GM23248 (cell line): ENCODE measurements around the gene SF3A2. TPM values are rescaled to one million over a fixed set of nuclear protein-coding genes. Genes with fewer than 3 reads are reported as not detected.

Source experiments
- DNase-seq: peaks from one replicate; pipeline ENCODE4 v3.0.0-alpha.2; 2015
- H2AFZ ChIP-seq: fragments of 200-600 bp; sonication (generic); 2 replicates; pipeline ENCODE4 v1.6.1; 2016; ENCODE audit warnings: antibody characterized with exemption
- H3F3A ChIP-seq: fragments of 200-600 bp; sonication (generic); 2 replicates; pipeline ENCODE4 v1.6.1; 2016; ENCODE audit warnings: mild to moderate bottlenecking, antibody characterized with exemption, mixed run types; ENCODE audit not compliant: insufficient read depth
- H3K27ac ChIP-seq: fragments of 200-600 bp; sonication (generic); 2 replicates; pipeline ENCODE4 v1.5.1; 2016; ENCODE audit warnings: mild to moderate bottlenecking
- H3K27me3 ChIP-seq: fragments of 200-600 bp; sonication (generic); replicated peaks from 2 replicates; pipeline ENCODE4 v1.6.1; 2016; ENCODE audit warnings: mild to moderate bottlenecking; ENCODE audit not compliant: insufficient read depth
- H3K36me3 ChIP-seq: fragments of 200-600 bp; sonication (generic); 2 replicates; pipeline ENCODE4 v1.6.1; 2016; ENCODE audit warnings: low read depth, mild to moderate bottlenecking
- H3K4me1 ChIP-seq: fragments of 200-600 bp; sonication (generic); 2 replicates; pipeline ENCODE4 v1.6.1; 2016; ENCODE audit warnings: mild to moderate bottlenecking; ENCODE audit not compliant: insufficient read depth
- H3K4me2 ChIP-seq: fragments of 200-600 bp; sonication (generic); one replicate; pipeline ENCODE4 v1.6.1; 2016; ENCODE audit warnings: mild to moderate bottlenecking; ENCODE audit not compliant: unreplicated experiment
- H3K4me3 ChIP-seq: fragments of 200-600 bp; sonication (generic); 2 replicates; pipeline ENCODE4 v1.5.1; 2016; ENCODE audit warnings: mild to moderate bottlenecking
- H3K79me2 ChIP-seq: fragments of 200-600 bp; sonication (generic); 2 replicates; pipeline ENCODE4 v1.6.1; 2016; ENCODE audit warnings: mild to moderate bottlenecking; ENCODE audit not compliant: insufficient read depth
- H3K9ac ChIP-seq: fragments of 200-600 bp; sonication (generic); 2 replicates; pipeline ENCODE4 v1.6.1; 2016; ENCODE audit warnings: mild to moderate bottlenecking
- H3K9me2 ChIP-seq: fragments of 200-600 bp; sonication (generic); 2 replicates; pipeline ENCODE4 v1.6.1; 2016; ENCODE audit warnings: mixed run types, mild to moderate bottlenecking, moderate library complexity; ENCODE audit not compliant: insufficient read depth
- H3K9me3 ChIP-seq: fragments of 200-600 bp; sonication (generic); one replicate; pipeline ENCODE4 v1.6.1; 2017; ENCODE audit warnings: low read depth
- H4K20me1 ChIP-seq: fragments of 200-600 bp; sonication (generic); 2 replicates; pipeline ENCODE4 v1.6.0; 2016; ENCODE audit not compliant: insufficient read depth
- EZH2 ChIP-seq: fragments of 200-600 bp; sonication (generic); IDR thresholded peaks from 2 replicates; pipeline ENCODE4 v1.6.1; 2018; ENCODE audit warnings: antibody characterized with exemption, mild to moderate bottlenecking; ENCODE audit not compliant: insufficient read depth, poor library complexity, severe bottlenecking
- EZH2phosphoT487 ChIP-seq: fragments of 200-600 bp; sonication (generic); IDR thresholded peaks from 2 replicates; pipeline ENCODE4 v1.6.1; 2018; ENCODE audit warnings: antibody characterized with exemption, moderate library complexity, mild to moderate bottlenecking, low read depth; ENCODE audit not compliant: insufficient read depth
- WGBS, 2 experiments: methylation state at CpG; one replicate each; pipeline ENCODE4 v1.1.6; 2015 to 2017; ENCODE audit warnings: low lambda C conversion rate in 2 of 2, low coverage in 1 of 2; ENCODE audit errors: missing lambda C conversion rate in 2 of 2; 5-methylcytosine and 5-hydroxymethylcytosine counted together
- in situ Hi-C: fragments of 300-500 bp; cut with MboI; formaldehyde crosslinking; loops from 2 replicates; pipeline ENCODE4 v1.15.0; 2020
- polyA plus RNA-seq: library from polyadenylated mRNA; unstranded; fragments of >200 nt; fragmentation: Nextera tagmentation; extraction: Ambion mirVana; gene quantifications from 2 replicates; pipeline ENCODE4 v1.2.1, GENCODE V29; 2016
- total RNA-seq: library from RNA; depleted of rRNA; stranded (reverse); fragments of >200 nt; shearing (Covaris generic); gene quantifications from 2 replicates; pipeline ENCODE4 v1.2.3, GENCODE V29; 2014

The SF3A2 gene
- total and polyA plus RNA-seq, 2 experiments from 2014 or later: 16.8 to 26.7 TPM

DNA sequence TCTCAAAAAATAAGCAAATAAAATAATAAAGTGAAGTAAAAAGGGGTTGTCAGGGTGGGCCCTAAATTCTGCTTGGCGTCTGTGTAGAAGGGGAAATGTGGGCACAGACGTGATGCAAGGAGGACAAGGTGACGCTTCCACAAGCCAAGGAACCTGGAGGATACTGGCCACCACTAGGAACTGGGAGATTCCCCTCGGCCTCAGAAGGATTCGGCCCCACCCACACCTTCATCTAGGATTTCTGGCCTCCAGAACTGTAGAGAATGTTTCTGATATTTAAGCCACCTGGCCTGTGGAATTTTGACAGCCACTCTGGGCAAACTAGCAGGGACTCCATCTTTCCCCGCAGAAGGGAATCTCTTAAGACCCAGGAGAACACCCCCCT, 1.6 kb upstream of the SF3A2 start:
- Histone ChIP-seq H3K36me3 (no peaks in the 10 kb centered on the region), H4K20me1 (peaks cover 4% of the 10 kb centered on the region; the same call in 1 of the 2 replicates), H3K4me3 (peak overlapping the region; percentile 83), H3K27me3 (no peaks in the 10 kb centered on the region), H3K9ac (peak overlapping the region; percentile 92), H2AFZ (peak overlapping the region; percentile 66), H3K27ac (peak overlapping the region; percentile 92; the same call in 1 of the 2 replicates), H3K9me3 (no peaks in the 10 kb centered on the region), H3F3A (peaks cover 36% of the 10 kb centered on the region; the same call in 1 of the 2 replicates), H3K4me2 (peak overlapping the region; percentile 97), H3K79me2 (peaks cover 79% of the 10 kb centered on the region), H3K9me2 (no peaks in the 10 kb centered on the region), H3K4me1 (peaks cover 17% of the 10 kb centered on the region)
- WGBS, 2 experiments: 32 to 34% methylated on average over 6 of the region's 6 CpGs
- DNase-seq: peak; percentile 28
- in situ Hi-C loops: no loop called here
- TF ChIP-seq EZH2 (no peak), EZH2phosphoT487 (no peak)

DNA sequence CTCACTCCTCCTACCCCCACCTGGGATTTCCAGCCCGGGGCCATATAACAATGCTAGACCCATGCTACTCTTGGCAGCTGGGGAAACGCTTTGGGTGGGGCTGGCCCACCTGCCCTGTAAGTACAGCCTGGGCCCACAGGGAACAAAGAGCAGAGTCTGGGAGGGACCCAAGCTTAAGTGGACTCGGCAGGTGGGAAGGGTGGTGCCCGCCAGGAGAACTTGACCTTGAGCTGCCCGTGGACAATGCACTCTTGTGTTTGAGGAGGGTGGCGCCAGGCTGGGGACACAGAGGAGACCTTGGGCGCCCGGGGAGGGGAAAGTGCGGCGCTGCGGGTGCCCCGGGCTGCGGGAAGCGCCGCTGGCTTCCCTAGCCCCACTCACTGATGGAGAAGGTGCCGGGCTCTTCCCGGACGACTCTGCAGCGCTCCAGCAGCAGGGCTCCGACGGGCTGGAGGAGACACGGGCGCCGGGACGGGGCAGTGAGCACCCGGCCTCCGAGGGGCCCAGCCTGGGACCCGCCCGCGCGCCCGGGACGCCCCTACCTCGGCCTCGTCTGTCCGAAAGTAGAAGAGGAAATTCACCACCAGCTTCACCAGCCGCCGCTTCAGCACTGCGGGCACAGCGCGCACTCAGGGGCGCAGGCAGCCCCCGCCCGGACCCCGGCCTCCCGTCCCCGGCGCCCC, 1.1 kb upstream of the SF3A2 start:
- Histone ChIP-seq H3K9me2 (no peaks in the 10 kb centered on the region), H3F3A (peaks cover 32% of the 10 kb centered on the region; the same call in 1 of the 2 replicates), H3K9ac (peak overlapping the region; percentile 92), H4K20me1 (peaks cover 4% of the 10 kb centered on the region; the same call in 1 of the 2 replicates), H3K27ac (peak overlapping the region; percentile 92), H2AFZ (peak overlapping the region; percentile 66), H3K4me1 (peaks cover 22% of the 10 kb centered on the region), H3K4me3 (peak overlapping the region; percentile 83), H3K4me2 (peak overlapping the region; percentile 97), H3K36me3 (no peaks in the 10 kb centered on the region), H3K9me3 (no peaks in the 10 kb centered on the region), H3K79me2 (peaks cover 84% of the 10 kb centered on the region), H3K27me3 (no peaks in the 10 kb centered on the region)
- 0 to 2% methylated on average over 35 to 37 of the region's 48 CpGs for WGBS, 2 experiments
- peak; percentile 57 for DNase-seq
- in situ Hi-C loops: no loop called here
- TF ChIP-seq EZH2phosphoT487 (no peak), EZH2 (no peak)

- Histone ChIP-seq H3K36me3 (no peaks in the 10 kb centered on the region), H2AFZ (peak overlapping the region; percentile 66), H3K9ac (peak overlapping the region; percentile 92), H4K20me1 (peaks cover 8% of the 10 kb centered on the region; the same call in 1 of the 2 replicates), H3K4me1 (peaks cover 26% of the 10 kb centered on the region), H3K27me3 (no peaks in the 10 kb centered on the region), H3F3A (peaks cover 31% of the 10 kb centered on the region; the same call in 1 of the 2 replicates), H3K4me2 (peak overlapping the region; percentile 97), H3K9me2 (no peaks in the 10 kb centered on the region), H3K27ac (peak overlapping the region; percentile 92), H3K79me2 (peaks cover 89% of the 10 kb centered on the region), H3K9me3 (no peaks in the 10 kb centered on the region), H3K4me3 (peak overlapping the region; percentile 83)
- in situ Hi-C loops: no loop called here
- WGBS, 2 experiments: 1 to 4% methylated on average over 20 to 26 of the region's 28 CpGs
- TF ChIP-seq EZH2: no peak
- TF ChIP-seq EZH2phosphoT487: no peak
- no peak for DNase-seq
Measured at GRCh38 chr19:2236064-2236313, 635 bp upstream of the SF3A2 start.

DNA sequence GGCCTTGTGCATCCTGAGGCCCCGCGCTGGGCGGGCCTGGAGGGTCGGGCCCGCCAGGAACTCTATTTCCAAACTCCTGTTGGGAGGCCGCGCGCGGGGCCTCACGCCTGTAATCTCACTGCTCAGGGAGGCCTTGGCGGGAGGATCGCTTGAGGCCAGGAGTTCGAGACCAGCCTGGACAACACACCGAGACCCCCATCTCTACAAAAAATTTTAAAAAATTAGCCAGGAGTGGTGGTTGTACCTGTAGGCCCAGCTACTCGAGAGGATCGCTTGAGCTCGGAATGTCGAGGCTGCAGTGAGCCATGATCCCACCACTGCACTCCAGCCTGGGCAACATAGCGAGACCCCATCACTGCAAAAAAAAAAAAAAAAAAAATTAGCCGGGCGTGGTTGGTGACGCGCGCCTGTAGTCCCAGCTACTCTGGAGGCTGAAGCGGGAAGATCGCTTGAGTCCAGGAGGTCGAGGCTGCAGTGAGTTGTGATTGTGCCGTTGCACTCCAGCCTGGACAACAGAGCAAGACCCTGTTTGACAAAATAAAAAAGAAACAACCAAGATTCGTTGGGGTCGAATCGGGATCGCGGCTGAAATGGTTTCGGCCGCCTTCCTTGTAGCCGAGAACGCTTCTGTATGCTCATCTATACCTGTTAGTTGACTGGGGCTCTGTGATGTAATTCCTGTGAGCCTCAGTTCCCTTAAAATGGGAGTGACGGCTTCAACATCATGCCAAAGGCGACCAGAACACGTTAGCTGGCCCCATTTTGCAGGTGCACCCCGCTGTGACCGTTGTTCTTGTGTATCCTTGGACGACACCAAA, 636 bp downstream of the SF3A2 start:
- Histone ChIP-seq H4K20me1 (peaks cover 9% of the 10 kb centered on the region; the same call in 1 of the 2 replicates), H3K36me3 (no peaks in the 10 kb centered on the region), H3K4me3 (peak overlapping the region; percentile 83), H3K9me3 (no peaks in the 10 kb centered on the region), H3K4me1 (peaks cover 31% of the 10 kb centered on the region), H3K27ac (peak overlapping the region; percentile 92), H3K9me2 (no peaks in the 10 kb centered on the region), H3F3A (peaks cover 24% of the 10 kb centered on the region), H3K79me2 (peaks cover 92% of the 10 kb centered on the region), H2AFZ (peak overlapping the region; percentile 66; the same call in 1 of the 2 replicates), H3K27me3 (no peaks in the 10 kb centered on the region), H3K9ac (peak overlapping the region; percentile 92), H3K4me2 (peak overlapping the region; percentile 75)
- TF ChIP-seq EZH2phosphoT487: no peak
- no peak for TF ChIP-seq EZH2
- in situ Hi-C loops: no loop called here
- 21% methylated on average over 38 to 39 of the region's 43 CpGs for WGBS, 2 experiments
- peak; percentile 53 for DNase-seq
